ENCODE results near the gene SLC1A6. TPM values are rescaled to one million over a fixed set of nuclear protein-coding genes. Genes with fewer than 3 reads are reported as not detected.

Gene SLC1A6
- total RNA-seq, 4 donors from 2014 or later, result not detected

DNA sequence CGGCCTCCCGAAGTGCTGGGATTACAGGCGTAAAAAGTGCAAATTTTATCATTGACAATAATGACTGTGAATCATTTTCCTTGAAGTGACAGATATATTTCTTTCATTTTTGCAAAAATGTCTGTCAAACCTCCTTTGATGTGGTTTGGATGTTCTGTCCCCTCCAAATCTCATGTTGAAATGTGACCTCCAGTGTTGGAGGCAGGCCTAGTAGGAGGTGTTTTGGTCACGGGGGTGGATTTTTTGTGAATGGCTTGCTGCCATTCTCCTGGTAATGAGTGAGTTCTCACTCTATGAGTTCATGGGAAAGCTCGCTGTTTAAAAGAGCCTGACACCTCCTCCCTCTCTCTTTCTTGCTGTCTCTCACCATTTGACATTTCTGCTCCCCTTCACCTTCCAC, 5.5 kb upstream of the SLC1A6 start:
- in situ Hi-C loops (cut with MboI; ENCODE audit: low pct_ligation_motif_present in 1 of 4, low pct_unique_long_range_greater_than_20kb in 1 of 4, low sequenced_read_pairs in 3 of 4), result no loop called here
- no peak overlapping the region for H3K4me3 ChIP-seq
- peaks cover 31% of the 10 kb centered on the region for H3K27me3 ChIP-seq
- TF ChIP-seq EP300 (IDR thresholded peaks at IDR 0.05; ENCODE audit: low read depth), result no peak
- TF ChIP-seq, protein P1, sequence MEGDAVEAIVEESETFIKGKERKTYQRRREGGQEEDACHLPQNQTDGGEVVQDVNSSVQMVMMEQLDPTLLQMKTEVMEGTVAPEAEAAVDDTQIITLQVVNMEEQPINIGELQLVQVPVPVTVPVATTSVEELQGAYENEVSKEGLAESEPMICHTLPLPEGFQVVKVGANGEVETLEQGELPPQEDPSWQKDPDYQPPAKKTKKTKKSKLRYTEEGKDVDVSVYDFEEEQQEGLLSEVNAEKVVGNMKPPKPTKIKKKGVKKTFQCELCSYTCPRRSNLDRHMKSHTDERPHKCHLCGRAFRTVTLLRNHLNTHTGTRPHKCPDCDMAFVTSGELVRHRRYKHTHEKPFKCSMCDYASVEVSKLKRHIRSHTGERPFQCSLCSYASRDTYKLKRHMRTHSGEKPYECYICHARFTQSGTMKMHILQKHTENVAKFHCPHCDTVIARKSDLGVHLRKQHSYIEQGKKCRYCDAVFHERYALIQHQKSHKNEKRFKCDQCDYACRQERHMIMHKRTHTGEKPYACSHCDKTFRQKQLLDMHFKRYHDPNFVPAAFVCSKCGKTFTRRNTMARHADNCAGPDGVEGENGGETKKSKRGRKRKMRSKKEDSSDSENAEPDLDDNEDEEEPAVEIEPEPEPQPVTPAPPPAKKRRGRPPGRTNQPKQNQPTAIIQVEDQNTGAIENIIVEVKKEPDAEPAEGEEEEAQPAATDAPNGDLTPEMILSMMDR (IDR thresholded peaks at IDR 0.05), result no peak
- no peak for TF ChIP-seq POLR2A (IDR thresholded peaks at IDR 0.05)
- TF ChIP-seq POLR2AphosphoS5 (IDR thresholded peaks at IDR 0.05), result no peak
- no peak for DNase-seq
- intact Hi-C loops (cut with DNase I; ENCODE audit: low total_unique reads), result no loop called here
- no peaks in the 10 kb centered on the region for H3K36me3 ChIP-seq
- no peak overlapping the region for H3K27ac ChIP-seq
- H3K9me3 ChIP-seq, result no peaks in the 10 kb centered on the region
- WGBS, 2 donors (ENCODE audit: low coverage in 1 of 2), result 67 to 83% methylated on average over 3 to 5 of the region's 5 CpGs
- H3K4me1 ChIP-seq, result no peaks in the 10 kb centered on the region

DNA sequence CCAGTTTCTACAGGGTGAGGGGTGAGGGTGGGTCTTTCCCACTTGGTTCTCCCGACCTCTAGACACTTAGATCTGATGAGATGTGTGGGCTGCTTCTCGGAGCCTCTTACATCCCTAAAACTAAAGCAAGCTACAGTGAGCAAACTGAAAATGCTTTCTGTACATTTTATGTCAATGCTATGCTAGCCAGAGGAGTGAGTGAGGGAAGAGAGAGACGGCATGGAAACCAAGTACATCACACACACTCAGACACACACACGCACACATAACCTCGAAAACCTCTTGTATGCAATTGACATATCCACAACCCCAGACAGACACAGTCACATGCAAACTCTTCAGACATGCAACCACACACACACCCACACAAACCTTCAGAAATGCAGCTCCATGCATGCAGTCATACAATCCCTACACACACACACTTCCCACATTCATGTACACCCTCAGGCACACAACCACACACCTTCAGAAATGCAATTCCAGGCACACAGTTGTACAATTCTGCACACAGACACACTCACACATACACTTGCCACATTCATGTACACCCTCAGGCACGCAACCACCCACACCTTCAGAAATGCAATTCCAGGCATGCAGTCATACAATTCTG, 1.4 kb downstream of the SLC1A6 start:
- Histone ChIP-seq H3K4me3 (no peak overlapping the region), H3K27me3 (peaks cover 70% of the 10 kb centered on the region), H3K4me1 (peaks cover 0 to 4% (median 2%) of the 10 kb centered on the region in 4 donors), H3K36me3 (no peaks in the 10 kb centered on the region), H3K9me3 (no peaks in the 10 kb centered on the region), H3K27ac (no peak overlapping the region)
- no peak for DNase-seq
- intact Hi-C loops (cut with DNase I; ENCODE audit: low total_unique reads) (no loop called here), in situ Hi-C loops (cut with MboI; ENCODE audit: low pct_ligation_motif_present in 1 of 4, low pct_unique_long_range_greater_than_20kb in 1 of 4, low sequenced_read_pairs in 3 of 4) (no loop called here)
- WGBS, 2 donors (ENCODE audit: low coverage in 1 of 2), result 63 to 100% methylated on average over 1 to 6 of the region's 6 CpGs
- no peak for TF ChIP-seq EP300 (IDR thresholded peaks at IDR 0.05; ENCODE audit: low read depth)
- no peak for TF ChIP-seq POLR2AphosphoS5 (IDR thresholded peaks at IDR 0.05)
- no peak for TF ChIP-seq POLR2A (IDR thresholded peaks at IDR 0.05)
- TF ChIP-seq, protein P1 (IDR thresholded peaks at IDR 0.05), result no peak

DNA sequence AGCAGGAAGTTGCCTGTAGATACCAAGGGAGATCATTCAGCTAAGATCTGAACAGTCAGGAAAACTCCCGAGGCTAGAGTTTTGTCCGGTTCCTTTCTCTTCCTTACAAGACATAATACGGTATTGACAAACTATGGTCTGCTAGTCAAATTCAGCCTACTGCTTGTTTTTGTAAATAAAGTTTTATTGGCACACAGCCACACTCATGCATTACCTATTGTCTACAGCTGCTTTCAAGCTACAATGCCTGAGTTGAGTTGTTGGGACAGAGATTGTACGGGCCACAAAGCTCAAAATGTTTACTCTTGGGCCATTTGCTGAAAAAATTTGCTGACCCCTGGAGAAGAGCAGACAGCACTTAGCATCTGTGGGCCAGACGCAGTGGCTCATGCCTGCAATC, 2.5 kb downstream of the SLC1A6 start:
- no peak for TF ChIP-seq POLR2AphosphoS5 (IDR thresholded peaks at IDR 0.05)
- no peak for TF ChIP-seq EP300 (IDR thresholded peaks at IDR 0.05; ENCODE audit: low read depth)
- TF ChIP-seq, protein P1 (IDR thresholded peaks at IDR 0.05), result no peak
- TF ChIP-seq POLR2A (IDR thresholded peaks at IDR 0.05), result no peak
- in situ Hi-C loops (cut with MboI; ENCODE audit: low pct_ligation_motif_present in 1 of 4, low pct_unique_long_range_greater_than_20kb in 1 of 4, low sequenced_read_pairs in 3 of 4), result no loop called here
- DNase-seq, result no peak
- Histone ChIP-seq H3K27me3 (peaks cover 59% of the 10 kb centered on the region), H3K27ac (no peak overlapping the region), H3K4me3 (no peak overlapping the region), H3K36me3 (no peaks in the 10 kb centered on the region), H3K9me3 (no peaks in the 10 kb centered on the region), H3K4me1 (peaks cover 0 to 4% (median 2%) of the 10 kb centered on the region in 4 donors)
- WGBS, 2 donors (ENCODE audit: low coverage in 1 of 2), result 37 to 48% methylated on average over 4 to 5 of the region's 5 CpGs
- intact Hi-C loops (cut with DNase I; ENCODE audit: low total_unique reads), result no loop called here

DNA sequence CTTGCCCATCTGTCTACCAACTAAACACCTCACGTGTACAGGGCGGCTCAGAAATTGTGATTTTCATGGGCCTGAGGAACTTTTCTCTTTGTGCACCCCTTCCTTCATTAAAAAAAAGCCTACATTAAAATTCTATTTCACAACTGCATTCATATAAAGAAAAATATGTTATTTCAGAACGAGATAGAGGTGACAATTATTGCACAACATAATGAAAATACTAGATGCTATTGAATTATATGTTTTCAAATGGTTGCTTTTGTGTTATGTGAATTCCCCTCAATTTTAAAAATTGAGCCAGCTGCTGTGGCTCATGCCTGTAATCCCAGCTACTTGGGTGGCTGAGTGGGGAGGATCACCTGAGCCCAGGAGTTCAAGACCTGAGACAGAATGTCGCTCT, 5.2 kb downstream of the SLC1A6 start:
- no peaks in the 10 kb centered on the region for H3K36me3 ChIP-seq
- in situ Hi-C loops (cut with MboI; ENCODE audit: low pct_ligation_motif_present in 1 of 4, low pct_unique_long_range_greater_than_20kb in 1 of 4, low sequenced_read_pairs in 3 of 4) (no loop called here), intact Hi-C loops (cut with DNase I; ENCODE audit: low total_unique reads) (no loop called here)
- DNase-seq, result no peak
- no peak for TF ChIP-seq POLR2AphosphoS5 (IDR thresholded peaks at IDR 0.05)
- TF ChIP-seq EP300 (IDR thresholded peaks at IDR 0.05; ENCODE audit: low read depth), result no peak
- H3K4me1 ChIP-seq, result peaks cover 0 to under 1% (median 0%) of the 10 kb centered on the region in 4 donors
- no peaks in the 10 kb centered on the region for H3K9me3 ChIP-seq
- no peak overlapping the region for H3K27ac ChIP-seq
- peaks cover 32% of the 10 kb centered on the region for H3K27me3 ChIP-seq
- 57 to 60% methylated on average over 4 of the region's 4 CpGs for WGBS, 2 donors (ENCODE audit: low coverage in 1 of 2)
- H3K4me3 ChIP-seq, result no peak overlapping the region

DNA sequence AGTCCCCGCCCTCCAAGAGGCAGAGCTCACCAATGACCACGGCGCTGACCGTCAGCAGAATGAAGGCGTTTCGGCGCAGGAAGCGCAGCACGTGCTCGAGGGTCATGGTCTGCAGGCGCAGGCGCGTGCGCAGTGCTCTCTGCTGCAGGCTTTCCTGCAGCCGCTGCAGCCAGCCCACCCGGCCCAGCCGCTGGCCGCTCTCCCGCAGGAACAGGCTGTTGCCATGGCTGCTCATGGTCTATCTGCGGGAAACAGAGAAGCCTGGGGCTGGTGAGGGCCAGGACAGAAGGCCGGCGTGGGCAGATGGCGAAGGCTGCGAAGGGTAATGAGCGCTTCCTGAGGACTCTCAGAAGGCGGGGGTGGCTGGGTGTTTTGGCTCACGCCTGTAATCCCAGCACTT, 7.0 kb downstream of the SLC1A6 start:
- WGBS, 2 donors (ENCODE audit: low coverage in 1 of 2), result 83% methylated on average over 27 of the region's 27 CpGs; no CpG with 5 or more reads in 1 of the 2 donors
- no peaks in the 10 kb centered on the region for H3K4me1 ChIP-seq
- H3K36me3 ChIP-seq, result no peaks in the 10 kb centered on the region
- H3K4me3 ChIP-seq, result no peak overlapping the region
- no peak for TF ChIP-seq EP300 (IDR thresholded peaks at IDR 0.05; ENCODE audit: low read depth)
- TF ChIP-seq, protein P1 (IDR thresholded peaks at IDR 0.05), result no peak
- TF ChIP-seq POLR2A (IDR thresholded peaks at IDR 0.05), result no peak
- TF ChIP-seq POLR2AphosphoS5 (IDR thresholded peaks at IDR 0.05), result no peak
- no peak overlapping the region for H3K27ac ChIP-seq
- peaks cover 14% of the 10 kb centered on the region for H3K27me3 ChIP-seq
- no peaks in the 10 kb centered on the region for H3K9me3 ChIP-seq
- DNase-seq, result no peak
- in situ Hi-C loops (cut with MboI; ENCODE audit: low pct_ligation_motif_present in 1 of 4, low pct_unique_long_range_greater_than_20kb in 1 of 4, low sequenced_read_pairs in 3 of 4), result no loop called here
- intact Hi-C loops (cut with DNase I; ENCODE audit: low total_unique reads), result no loop called here

Data from transverse colon (tissue), 4 donors.